Dermis blood vessel endothelial cell (primary cell): Measurements from ENCODE around the gene VTI1A. TPM values are rescaled to one million over a fixed set of nuclear protein-coding genes. Genes with fewer than 3 reads are reported as not detected.
"Not testable (repeated sequence)": the region's sequence is repeated elsewhere in the genome, so short reads cannot be mapped to it uniquely, and the experiment has no call there.

Source experiments
- DNase-seq: peaks from one replicate; pipeline ENCODE4 v3.0.0; 2010
- total RNA-seq: library from RNA; depleted of rRNA; stranded (reverse); fragments of >200 nt; gene quantifications from 2 replicates; pipeline ENCODE4 v1.2.3, GENCODE V29; 2014

Gene VTI1A
- total RNA-seq, 1 donor from 2014 or later, result 41.9 TPM

- DNase-seq, result no peak
Observed at GRCh38 chr10:112841549-112841948, 394.5 kb downstream of the VTI1A start.

- DNase-seq, result peak; percentile 11
Observed at GRCh38 chr10:112842832-112843360, 395.9 kb downstream of the VTI1A start.

- no peak for DNase-seq
Observed at GRCh38 chr10:112843623-112844022, 396.6 kb downstream of the VTI1A start.

GRCh38 chr10:112844681-112845544 lies 397.9 kb downstream of the VTI1A start:
- no peak for DNase-seq

GRCh38 chr10:112847778-112848177 lies 400.8 kb downstream of the VTI1A start:
- no peak for DNase-seq

GRCh38 chr10:112848228-112848627 lies 401.2 kb downstream of the VTI1A start:
- no peak for DNase-seq

- no peak for DNase-seq
Observed at GRCh38 chr10:112848868-112849430, 401.9 kb downstream of the VTI1A start.

GRCh38 chr10:112849546-112849945 lies 402.5 kb downstream of the VTI1A start:
- no peak for DNase-seq

- no peak for DNase-seq
Observed at GRCh38 chr10:112851181-112851580, 404.2 kb downstream of the VTI1A start.

- DNase-seq, result no peak
Observed at GRCh38 chr10:112851588-112852211, 404.7 kb downstream of the VTI1A start.

- DNase-seq, result no peak
Observed at GRCh38 chr10:112852306-112852705, 405.3 kb downstream of the VTI1A start.

GRCh38 chr10:112855134-112855533 lies 408.1 kb downstream of the VTI1A start:
- DNase-seq, result no peak

- no peak for DNase-seq
Observed at GRCh38 chr10:112857493-112857892, 410.5 kb downstream of the VTI1A start.

GRCh38 chr10:112858986-112859651 lies 412.1 kb downstream of the VTI1A start:
- DNase-seq, result peak; percentile 61

GRCh38 chr10:112859793-112860192 lies 412.8 kb downstream of the VTI1A start:
- no peak for DNase-seq

GRCh38 chr10:112863461-112863860 lies 416.4 kb downstream of the VTI1A start:
- DNase-seq, result not testable (repeated sequence)

Other genes starting within 250 kb of the VTI1A start
- gene TECTB, start 163.8 kb upstream of the VTI1A start, total RNA-seq, result not detected in 2 replicates
- 64.2 and 66.1 TPM in 2 replicates for gene ACSL5, start 73.1 kb upstream of the VTI1A start, total RNA-seq
- gene ZDHHC6, start 301 bp upstream of the VTI1A start, total RNA-seq, result 28.4 and 36.6 TPM in 2 replicates